Inflammatory macrophage treated with lipopolysaccharide for 4 hours (primary cell): ENCODE results near the gene QRFP.

Experiments
- DNase-seq: peaks from one replicate; pipeline ENCODE4 v3.0.0-alpha.2; 2020

The QRFP gene

GRCh38 chr9:130846487-130847305 lies 49.9 kb downstream of the QRFP start:
- DNase-seq, result no peak

- DNase-seq, result no peak
Measured at GRCh38 chr9:130845901-130846481, 50.6 kb downstream of the QRFP start.

- no peak for DNase-seq
Measured at GRCh38 chr9:130845254-130845653, 51.4 kb downstream of the QRFP start.

GRCh38 chr9:130844044-130844451 lies 52.6 kb downstream of the QRFP start:
- DNase-seq, result no peak

- DNase-seq, result no peak
Measured at GRCh38 chr9:130843049-130843908, 53.3 kb downstream of the QRFP start.
